Measurements from ENCODE around the gene OR7G1. TPM values are rescaled to one million over a fixed set of nuclear protein-coding genes. Genes with fewer than 3 reads are reported as not detected.

Gene OR7G1
- total RNA-seq = not detected in 2 replicates

GRCh38 chr19:9115307-9115813, at the start of gene OR7G1:
TSS of gene OR7G1 (minus strand) at chr19:9115763. CDS start at chr19:9115763, 0 bp downstream.
- H3K27me3 ChIP-seq (ENCODE audit: control insufficient read depth, insufficient read depth, low read length) = no peaks in the 10 kb centered on the region
- no peak for TF ChIP-seq CTCF (IDR thresholded peaks at IDR 0.05; ENCODE audit: insufficient read depth, low read length, severe bottlenecking)
- no peaks in the 10 kb centered on the region for H3K36me3 ChIP-seq (ENCODE audit: control insufficient read depth, insufficient read depth, low read length)
- no peak within 1 kb of the TSS for H3K4me3 ChIP-seq (ENCODE audit: low read depth, low read length)
- DNase-seq (ENCODE audit: low read depth) (no peak), FAIRE-seq (no peak)

GRCh38 chr19:9165261-9165660, 49.7 kb upstream of the OR7G1 start:
- H3K36me3 ChIP-seq (ENCODE audit: control insufficient read depth, insufficient read depth, low read length) = peaks cover 22% of the 10 kb centered on the region
- no peaks in the 10 kb centered on the region for H3K27me3 ChIP-seq (ENCODE audit: control insufficient read depth, insufficient read depth, low read length)
- FAIRE-seq (no peak), DNase-seq (ENCODE audit: low read depth) (no peak)
- H3K4me3 ChIP-seq (ENCODE audit: low read depth, low read length) = no peak overlapping the region
- TF ChIP-seq CTCF (IDR thresholded peaks at IDR 0.05; ENCODE audit: insufficient read depth, low read length, severe bottlenecking) = no peak

- no peak for TF ChIP-seq CTCF (IDR thresholded peaks at IDR 0.05; ENCODE audit: insufficient read depth, low read length, severe bottlenecking)
- no peak for FAIRE-seq
- Histone ChIP-seq H3K4me3 (ENCODE audit: low read depth, low read length) (no peak overlapping the region), H3K36me3 (ENCODE audit: control insufficient read depth, insufficient read depth, low read length) (peaks cover 41% of the 10 kb centered on the region), H3K27me3 (ENCODE audit: control insufficient read depth, insufficient read depth, low read length) (no peaks in the 10 kb centered on the region)
- no peak for DNase-seq (ENCODE audit: low read depth)
Measured at GRCh38 chr19:9161427-9161826, 45.9 kb upstream of the OR7G1 start.

- Histone ChIP-seq H3K4me3 (ENCODE audit: low read depth, low read length) (no peak overlapping the region), H3K27me3 (ENCODE audit: control insufficient read depth, insufficient read depth, low read length) (no peaks in the 10 kb centered on the region), H3K36me3 (ENCODE audit: control insufficient read depth, insufficient read depth, low read length) (peaks cover 43% of the 10 kb centered on the region)
- FAIRE-seq (no peak), DNase-seq (ENCODE audit: low read depth) (no peak)
- TF ChIP-seq CTCF (IDR thresholded peaks at IDR 0.05; ENCODE audit: insufficient read depth, low read length, severe bottlenecking) = no peak
Measured at GRCh38 chr19:9159891-9160290, 44.3 kb upstream of the OR7G1 start.

- Histone ChIP-seq H3K36me3 (ENCODE audit: control insufficient read depth, insufficient read depth, low read length) (peaks cover 34% of the 10 kb centered on the region), H3K27me3 (ENCODE audit: control insufficient read depth, insufficient read depth, low read length) (no peaks in the 10 kb centered on the region), H3K4me3 (ENCODE audit: low read depth, low read length) (no peak overlapping the region)
- FAIRE-seq = no peak
- no peak for DNase-seq (ENCODE audit: low read depth)
- no peak for TF ChIP-seq CTCF (IDR thresholded peaks at IDR 0.05; ENCODE audit: insufficient read depth, low read length, severe bottlenecking)
Measured at GRCh38 chr19:9156304-9156703, 40.7 kb upstream of the OR7G1 start.

GRCh38 chr19:9155591-9155990, 40.0 kb upstream of the OR7G1 start:
- Histone ChIP-seq H3K27me3 (ENCODE audit: control insufficient read depth, insufficient read depth, low read length) (no peaks in the 10 kb centered on the region), H3K4me3 (ENCODE audit: low read depth, low read length) (no peak overlapping the region), H3K36me3 (ENCODE audit: control insufficient read depth, insufficient read depth, low read length) (peaks cover 28% of the 10 kb centered on the region)
- no peak for FAIRE-seq
- no peak for TF ChIP-seq CTCF (IDR thresholded peaks at IDR 0.05; ENCODE audit: insufficient read depth, low read length, severe bottlenecking)
- no peak for DNase-seq (ENCODE audit: low read depth)
